ENCODE data around the gene L3HYPDH.

Gene L3HYPDH

GRCh38 chr14:59464486-59465315, 19.5 kb downstream of the L3HYPDH start:
- H3K4me3 ChIP-seq (ENCODE audit: low read depth, low read length) = peak overlapping the region; percentile 43
- TF ChIP-seq, protein P1, sequence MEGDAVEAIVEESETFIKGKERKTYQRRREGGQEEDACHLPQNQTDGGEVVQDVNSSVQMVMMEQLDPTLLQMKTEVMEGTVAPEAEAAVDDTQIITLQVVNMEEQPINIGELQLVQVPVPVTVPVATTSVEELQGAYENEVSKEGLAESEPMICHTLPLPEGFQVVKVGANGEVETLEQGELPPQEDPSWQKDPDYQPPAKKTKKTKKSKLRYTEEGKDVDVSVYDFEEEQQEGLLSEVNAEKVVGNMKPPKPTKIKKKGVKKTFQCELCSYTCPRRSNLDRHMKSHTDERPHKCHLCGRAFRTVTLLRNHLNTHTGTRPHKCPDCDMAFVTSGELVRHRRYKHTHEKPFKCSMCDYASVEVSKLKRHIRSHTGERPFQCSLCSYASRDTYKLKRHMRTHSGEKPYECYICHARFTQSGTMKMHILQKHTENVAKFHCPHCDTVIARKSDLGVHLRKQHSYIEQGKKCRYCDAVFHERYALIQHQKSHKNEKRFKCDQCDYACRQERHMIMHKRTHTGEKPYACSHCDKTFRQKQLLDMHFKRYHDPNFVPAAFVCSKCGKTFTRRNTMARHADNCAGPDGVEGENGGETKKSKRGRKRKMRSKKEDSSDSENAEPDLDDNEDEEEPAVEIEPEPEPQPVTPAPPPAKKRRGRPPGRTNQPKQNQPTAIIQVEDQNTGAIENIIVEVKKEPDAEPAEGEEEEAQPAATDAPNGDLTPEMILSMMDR (IDR thresholded peaks at IDR 0.05; ENCODE audit: insufficient read depth, low read depth, low read length, missing control alignments) = no peak
- peak; percentile 58 for DNase-seq (ENCODE audit: low read depth)

DNA sequence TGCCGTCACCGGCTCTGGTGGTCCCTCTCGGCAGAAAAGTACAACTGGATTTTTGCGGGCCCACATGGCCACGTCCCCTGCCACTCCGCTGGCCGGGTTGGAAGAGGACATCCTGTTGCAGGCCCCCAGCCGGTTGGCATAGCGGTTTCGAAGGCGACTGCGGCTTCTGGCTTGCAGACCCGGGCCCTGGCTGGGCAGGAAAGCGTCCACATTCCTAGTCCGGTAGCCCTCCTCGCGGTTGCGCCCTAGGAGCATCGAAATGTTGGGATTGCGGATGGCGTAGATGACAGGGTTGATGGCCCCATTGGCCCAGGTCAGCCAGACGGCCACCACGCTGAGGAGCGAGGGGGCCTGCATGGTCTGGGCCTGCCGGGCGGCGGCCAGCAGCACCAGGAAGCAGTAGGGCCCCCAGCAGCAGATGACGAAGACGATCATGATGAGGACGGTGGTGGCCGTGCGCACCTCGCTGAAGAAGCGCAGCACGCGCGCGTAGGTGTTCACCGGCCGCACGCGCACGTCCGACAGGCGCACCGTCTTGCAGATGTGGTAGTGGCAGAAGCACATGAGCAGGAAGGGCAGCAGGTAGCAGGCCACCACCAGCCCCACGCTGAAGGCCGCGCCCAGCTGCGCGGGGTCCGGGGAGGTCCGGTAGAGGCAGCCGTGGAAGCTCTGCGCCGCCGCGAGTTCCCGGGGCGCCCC, 20.3 kb downstream of the L3HYPDH start:
- TF ChIP-seq, protein P1 (IDR thresholded peaks at IDR 0.05; ENCODE audit: insufficient read depth, low read depth, low read length, missing control alignments) = no peak
- peak overlapping the region; percentile 43 for H3K4me3 ChIP-seq (ENCODE audit: low read depth, low read length)
- peak; percentile 67 for DNase-seq (ENCODE audit: low read depth)

DNA sequence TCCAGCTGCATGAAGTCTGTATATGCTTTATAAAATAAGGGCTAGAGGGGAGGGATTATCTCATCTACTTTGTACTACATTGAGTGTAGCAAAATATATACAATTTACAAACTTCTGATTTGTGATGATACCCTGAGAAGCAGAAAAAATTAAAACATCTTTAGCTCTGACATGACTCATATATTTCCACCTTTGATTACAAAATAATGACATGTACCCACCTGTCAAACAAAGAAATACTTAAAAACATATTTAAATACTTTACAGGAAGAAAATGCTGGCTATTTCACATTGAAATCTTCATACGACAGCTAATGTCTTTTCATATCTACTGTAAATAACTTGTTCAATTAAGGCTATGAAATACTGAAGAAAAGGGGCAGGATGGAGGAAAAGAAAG, 22.3 kb downstream of the L3HYPDH start:
- no peak for DNase-seq (ENCODE audit: low read depth)
- no peak overlapping the region for H3K4me3 ChIP-seq (ENCODE audit: low read depth, low read length)
- TF ChIP-seq, protein P1 (IDR thresholded peaks at IDR 0.05; ENCODE audit: insufficient read depth, low read depth, low read length, missing control alignments) = no peak

GRCh38 chr14:59460378-59460777, 23.8 kb downstream of the L3HYPDH start:
- TF ChIP-seq, protein P1 (IDR thresholded peaks at IDR 0.05; ENCODE audit: insufficient read depth, low read depth, low read length, missing control alignments) = no peak
- no peak for DNase-seq (ENCODE audit: low read depth)
- no peak overlapping the region for H3K4me3 ChIP-seq (ENCODE audit: low read depth, low read length)

DNA sequence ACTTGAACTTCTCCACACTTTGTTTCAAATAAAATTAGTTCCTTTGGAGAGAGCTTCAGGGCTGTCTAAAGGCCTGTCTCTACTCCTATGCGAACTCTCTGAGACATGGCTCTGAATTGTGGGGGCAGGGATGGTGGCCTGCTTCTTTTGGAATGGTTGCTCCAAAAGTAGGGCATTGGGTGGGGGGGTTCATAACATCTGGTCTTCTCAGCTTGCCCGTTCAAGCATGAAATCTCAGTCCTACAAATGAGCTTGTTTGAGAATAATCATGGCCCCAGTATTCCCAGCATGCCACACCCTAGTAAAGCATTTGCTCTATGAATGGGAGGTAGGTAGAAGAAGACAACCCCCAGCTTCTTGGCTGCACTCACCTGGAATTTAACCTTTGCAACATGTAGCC, 25.7 kb downstream of the L3HYPDH start:
- DNase-seq (ENCODE audit: low read depth) = no peak
- H3K4me3 ChIP-seq (ENCODE audit: low read depth, low read length) = no peak overlapping the region
- TF ChIP-seq, protein P1 (IDR thresholded peaks at IDR 0.05; ENCODE audit: insufficient read depth, low read depth, low read length, missing control alignments) = no peak

GRCh38 chr14:59455411-59455810, 28.8 kb downstream of the L3HYPDH start:
- TF ChIP-seq, protein P1 (IDR thresholded peaks at IDR 0.05; ENCODE audit: insufficient read depth, low read depth, low read length, missing control alignments) = no peak
- no peak for DNase-seq (ENCODE audit: low read depth)
- no peak overlapping the region for H3K4me3 ChIP-seq (ENCODE audit: low read depth, low read length)
